Measurements from ENCODE around the gene LMO7.

- TF ChIP-seq EZH2 (IDR thresholded peaks at IDR 0.05; ENCODE audit: borderline replicate concordance) (no peak), EZH2phosphoT487 (IDR thresholded peaks at IDR 0.05; ENCODE audit: low read depth, severe bottlenecking, unreplicated experiment) (no peak)
These were observed 14.9 kb downstream of the LMO7 start for GRCh38 chr13:75651013-75651412.
